ENCODE results near the gene FCER2. TPM values are rescaled to one million over a fixed set of nuclear protein-coding genes. Genes with fewer than 3 reads are reported as not detected.

Gene FCER2
- total RNA-seq, 1 experiment from 2014 or later = 0.48 TPM

GRCh38 chr19:7697721-7698287 is 4.1 kb downstream of the FCER2 start (continued):
- no peak for TF ChIP-seq FOXP4 (CRISPR knock-in tag; IDR thresholded peaks at IDR 0.05)

- CTCF ChIA-PET = no interaction called here
- no peak overlapping the region for H3K27ac Mint-ChIP-seq
- ATAC-seq (no peak), DNase-seq (ENCODE audit: low spot score) (no peak)
- H3K9me3 Mint-ChIP-seq = no peaks in the 10 kb centered on the region
- peaks cover 23% of the 10 kb centered on the region for H3K4me1 Mint-ChIP-seq
- POLR2A ChIA-PET = interaction anchor here (0.7 kb wide), 1 partner anchor 12 kb away, joined by 5 read pairs; no protein-coding TSS in a partner anchor
- TF ChIP-seq ERG (CRISPR knock-in tag; IDR thresholded peaks at IDR 0.05) (no peak), ZNF317 (CRISPR knock-in tag; IDR thresholded peaks at IDR 0.05; ENCODE audit: borderline replicate concordance, low read depth) (no peak), PREB (CRISPR knock-in tag; IDR thresholded peaks at IDR 0.05; ENCODE audit: borderline replicate concordance) (no peak), IRF2 (CRISPR knock-in tag; IDR thresholded peaks at IDR 0.05; ENCODE audit: borderline replicate concordance, low read depth) (no peak), GABPB1 (CRISPR knock-in tag; IDR thresholded peaks at IDR 0.05) (no peak), HMGXB4 (CRISPR knock-in tag; IDR thresholded peaks at IDR 0.05) (no peak), NR2C2 (CRISPR knock-in tag; IDR thresholded peaks at IDR 0.05) (no peak), MLX (CRISPR knock-in tag; IDR thresholded peaks at IDR 0.05) (no peak), OVOL2 (CRISPR knock-in tag; IDR thresholded peaks at IDR 0.05; ENCODE audit: borderline replicate concordance) (no peak), IRF1 (CRISPR knock-in tag; IDR thresholded peaks at IDR 0.05) (no peak), ATF1 (CRISPR knock-in tag; IDR thresholded peaks at IDR 0.05) (no peak), RORB (CRISPR knock-in tag; IDR thresholded peaks at IDR 0.05) (no peak), MAX (CRISPR knock-in tag; IDR thresholded peaks at IDR 0.05) (no peak), ZNF423 (CRISPR knock-in tag; IDR thresholded peaks at IDR 0.05) (no peak)
- no peaks in the 10 kb centered on the region for H3K36me3 Mint-ChIP-seq
- H3K4me3 Mint-ChIP-seq = no peak overlapping the region
- peaks cover 19% of the 10 kb centered on the region for H3K27me3 Mint-ChIP-seq (ENCODE audit: low read depth)
These were observed 7.4 kb downstream of the FCER2 start for GRCh38 chr19:7694499-7694898.

Measured in WTC11 (cell line).